ENCODE data around the gene TLX2. TPM values are rescaled to one million over a fixed set of nuclear protein-coding genes. Genes with fewer than 3 reads are reported as not detected.

Gene TLX2
- total and polyA plus RNA-seq, 2 of the 8 experiments (the other 6 are each of a cell fraction or from before 2014, with no cell fraction given), result 0.06 to 0.17 TPM

DNA sequence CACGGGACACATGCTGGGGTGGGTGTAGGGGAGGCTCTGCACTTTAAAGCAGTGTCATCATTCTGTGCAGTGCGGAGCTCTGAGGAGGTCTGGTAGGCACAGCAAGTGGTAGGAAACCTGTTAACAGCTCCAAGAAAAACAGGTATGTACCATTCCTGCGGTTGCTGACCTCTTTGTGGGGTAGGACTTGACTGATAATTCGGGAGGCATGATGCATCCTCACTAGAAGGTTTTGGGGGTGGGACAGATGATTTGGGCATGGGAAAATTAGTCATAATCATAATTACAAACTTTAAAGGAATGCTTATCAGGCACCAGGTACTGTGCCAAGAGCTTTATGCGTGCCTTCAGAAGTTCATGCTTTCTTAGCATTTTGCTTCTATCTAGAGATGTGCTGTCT, 50.0 kb downstream of the TLX2 start (continued):
- TF ChIP-seq SIN3A (conservative IDR thresholded peaks at IDR 0.05 in 1 of 2, IDR thresholded peaks at IDR 0.05 in 1 of 2; ENCODE audit: low read depth in 1 of 2, low read length in 2 of 2) (no peak), MAFK (IDR thresholded peaks at IDR 0.05; ENCODE audit: low read depth, low read length) (no peak), CBX8 (IDR thresholded peaks at IDR 0.05; ENCODE audit: borderline replicate concordance, low read depth, low read length) (no peak), KDM1A (IDR thresholded peaks at IDR 0.05; ENCODE audit: borderline replicate concordance, low read length) (no peak), YY1 (IDR thresholded peaks at IDR 0.05; ENCODE audit: low read depth, low read length) (no peak), CHD2 (IDR thresholded peaks at IDR 0.05; ENCODE audit: low read length) (no peak)

Measured in H1 (cell line).